ENCODE measurements around the gene CYGB. TPM values are rescaled to one million over a fixed set of nuclear protein-coding genes. Genes with fewer than 3 reads are reported as not detected.

The CYGB gene
- total RNA-seq, 1 donor from 2014 or later, result not detected

DNA sequence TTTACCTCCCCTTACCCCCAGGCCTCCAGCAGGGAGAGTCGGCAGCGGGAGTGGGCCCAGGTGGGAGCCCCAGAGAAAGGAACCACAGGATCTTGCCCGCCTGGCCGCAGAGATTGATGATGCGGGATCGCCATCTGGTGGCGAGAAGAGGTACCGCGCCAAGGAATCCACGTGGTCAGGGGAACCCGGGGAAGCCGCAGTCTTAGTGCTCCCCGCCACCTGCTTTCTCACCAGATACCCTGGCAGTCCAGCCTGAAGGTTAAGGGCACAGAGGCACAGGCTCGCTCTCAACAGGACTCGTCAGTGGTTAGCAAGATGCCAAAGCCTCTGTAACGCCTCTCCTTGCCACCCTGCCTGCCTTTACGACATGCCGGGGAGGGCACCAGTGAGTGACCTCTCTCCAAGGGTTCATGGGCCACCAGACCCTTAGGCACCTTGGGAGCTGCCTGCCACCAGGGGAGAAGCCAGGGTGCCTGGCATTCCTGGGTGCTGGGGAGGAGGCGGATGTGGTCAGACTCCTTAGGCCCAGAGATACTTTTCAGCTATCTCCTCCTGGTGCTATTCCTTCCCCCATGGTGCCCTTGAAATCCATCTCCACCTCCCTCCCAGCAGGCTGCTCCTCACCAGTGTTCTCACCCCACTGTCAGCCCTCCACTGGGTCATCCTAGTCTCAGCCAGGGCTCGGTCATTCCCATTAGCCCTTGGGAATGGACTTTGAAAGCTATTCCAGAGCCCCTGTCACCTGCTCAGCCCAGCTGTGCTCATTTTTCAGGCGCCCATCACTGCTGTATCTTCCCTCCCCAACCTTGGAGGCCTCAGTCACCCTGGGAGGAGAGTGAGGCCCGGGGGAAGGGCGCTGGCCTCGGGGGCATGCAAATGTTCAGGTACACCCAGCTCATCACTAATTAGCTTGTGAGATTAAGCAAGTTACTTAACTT, 30.8 kb downstream of the CYGB start:
- H3K9me3 Mint-ChIP-seq, result no peaks in the 10 kb centered on the region
- H3K4me3 Mint-ChIP-seq, result no peak overlapping the region
- intact Hi-C loops (cut with micrococcal nuclease), result loop anchor here (1.0 to 5.0 kb wide), 4 partner anchors 9 to 204 kb away; no protein-coding TSS in a partner anchor
- no peaks in the 10 kb centered on the region for H3K36me3 Mint-ChIP-seq (ENCODE audit: low read depth)
- H3K4me1 Mint-ChIP-seq, result peaks cover 35% of the 10 kb centered on the region
- H3K27me3 Mint-ChIP-seq, result peaks cover 2% of the 10 kb centered on the region
- peak overlapping the region; percentile 70 for H3K27ac Mint-ChIP-seq
- peak; percentile 97 for DNase-seq

DNA sequence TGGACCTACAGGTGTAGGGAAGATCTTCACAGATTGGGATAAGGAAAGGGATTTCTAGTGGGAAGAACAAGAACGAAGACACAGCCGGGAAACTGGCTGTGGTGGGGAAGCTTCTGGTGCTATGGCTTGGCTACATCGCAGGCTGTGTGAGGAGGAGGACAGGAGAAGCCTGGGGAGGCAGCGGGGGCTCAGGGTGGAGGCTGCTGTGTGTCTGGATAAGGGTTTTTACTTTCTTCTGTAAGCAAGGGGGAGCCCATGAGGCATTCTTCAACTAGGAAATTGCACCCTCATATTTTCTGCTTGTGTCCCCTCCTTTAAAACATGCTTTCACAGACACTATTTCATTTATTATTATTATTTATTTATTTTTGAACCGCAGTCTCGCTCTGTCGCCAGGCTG, 33.4 kb downstream of the CYGB start:
- Mint-ChIP-seq H3K9me3 (no peaks in the 10 kb centered on the region), H3K27ac (no peak overlapping the region), H3K36me3 (ENCODE audit: low read depth) (no peaks in the 10 kb centered on the region), H3K4me1 (peaks cover 41% of the 10 kb centered on the region), H3K27me3 (peaks cover 2% of the 10 kb centered on the region), H3K4me3 (no peak overlapping the region)
- intact Hi-C loops (cut with micrococcal nuclease), result loop anchor here (5.0 kb wide), 1 partner anchor 52 kb away; the partner anchor contains the start of gene UBE2O
- DNase-seq, result no peak

DNA sequence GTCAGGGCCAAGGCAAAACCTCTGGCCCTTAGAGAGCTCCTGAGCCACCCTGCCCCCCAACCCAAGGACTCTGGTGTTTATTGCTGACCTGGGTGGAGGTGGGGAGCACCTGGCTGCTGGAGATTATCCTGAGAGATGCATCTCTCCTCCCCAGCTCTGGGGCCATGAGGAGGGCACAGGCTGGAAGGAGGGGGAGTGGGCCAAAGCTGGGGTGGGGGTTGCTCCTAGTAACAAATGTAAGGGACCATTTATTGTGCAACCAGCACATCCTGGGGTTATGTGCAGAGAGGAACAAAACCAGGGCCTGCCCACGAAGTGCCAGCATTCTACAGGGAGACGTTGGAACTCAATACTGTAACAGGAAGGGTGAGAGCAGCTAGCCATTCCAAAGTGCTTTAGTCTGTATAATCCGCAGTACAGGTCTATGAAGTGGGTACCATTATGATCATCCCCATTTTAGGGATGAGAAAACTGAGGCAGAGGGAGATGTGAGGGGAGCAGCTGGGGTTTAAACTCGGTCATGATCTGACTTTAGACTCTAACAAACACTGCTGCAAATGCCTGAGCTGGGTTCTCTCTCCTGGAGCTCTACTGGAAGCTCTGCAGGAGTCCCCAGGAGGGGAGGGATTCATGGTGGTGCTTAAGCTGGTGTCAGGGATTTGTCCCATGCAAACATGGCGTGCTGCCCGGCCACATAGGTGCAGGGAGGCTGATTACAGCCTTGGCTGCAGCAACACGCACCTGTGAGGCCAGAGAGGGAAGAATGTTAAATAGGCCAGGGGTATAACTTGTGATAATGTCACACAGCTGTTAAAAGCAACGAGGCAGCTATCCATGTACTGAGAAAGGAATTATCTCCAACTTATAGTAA, 34.9 kb downstream of the CYGB start:
- intact Hi-C loops (cut with micrococcal nuclease), result loop anchor here (5.0 kb wide), 1 partner anchor 50 kb away; the partner anchor contains the start of gene UBE2O
- Mint-ChIP-seq H3K27me3 (no peaks in the 10 kb centered on the region), H3K4me1 (peaks cover 45% of the 10 kb centered on the region), H3K27ac (no peak overlapping the region), H3K36me3 (ENCODE audit: low read depth) (peaks cover 3% of the 10 kb centered on the region), H3K9me3 (no peaks in the 10 kb centered on the region), H3K4me3 (no peak overlapping the region)
- no peak for DNase-seq

DNA sequence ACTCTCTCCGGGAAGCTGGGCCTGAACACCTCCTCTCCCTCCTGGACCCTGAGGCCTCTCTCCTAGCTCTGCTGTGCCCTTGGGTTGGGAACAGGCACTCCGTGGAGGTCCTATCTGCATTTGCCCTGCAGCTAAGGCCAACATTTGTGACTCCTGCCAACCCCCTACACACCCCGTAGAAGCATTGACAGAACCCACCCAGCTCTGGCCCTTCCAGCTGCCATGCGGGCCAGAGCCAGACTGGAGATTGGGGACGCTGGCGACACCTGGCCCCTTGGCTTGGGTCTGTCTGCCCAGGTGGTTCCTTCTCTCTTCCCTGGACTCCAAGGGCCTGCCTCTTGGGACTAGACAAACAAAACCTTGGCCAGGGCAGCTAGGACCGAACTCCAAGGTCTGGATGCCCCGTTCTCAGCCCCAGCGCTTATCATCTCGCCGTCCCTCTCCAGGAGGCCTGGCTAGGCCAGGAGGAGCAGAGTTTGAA, 35.6 kb downstream of the CYGB start:
- intact Hi-C loops (cut with micrococcal nuclease), result loop anchor here (5.0 kb wide), 1 partner anchor 50 kb away; the partner anchor contains the start of gene UBE2O

DNA sequence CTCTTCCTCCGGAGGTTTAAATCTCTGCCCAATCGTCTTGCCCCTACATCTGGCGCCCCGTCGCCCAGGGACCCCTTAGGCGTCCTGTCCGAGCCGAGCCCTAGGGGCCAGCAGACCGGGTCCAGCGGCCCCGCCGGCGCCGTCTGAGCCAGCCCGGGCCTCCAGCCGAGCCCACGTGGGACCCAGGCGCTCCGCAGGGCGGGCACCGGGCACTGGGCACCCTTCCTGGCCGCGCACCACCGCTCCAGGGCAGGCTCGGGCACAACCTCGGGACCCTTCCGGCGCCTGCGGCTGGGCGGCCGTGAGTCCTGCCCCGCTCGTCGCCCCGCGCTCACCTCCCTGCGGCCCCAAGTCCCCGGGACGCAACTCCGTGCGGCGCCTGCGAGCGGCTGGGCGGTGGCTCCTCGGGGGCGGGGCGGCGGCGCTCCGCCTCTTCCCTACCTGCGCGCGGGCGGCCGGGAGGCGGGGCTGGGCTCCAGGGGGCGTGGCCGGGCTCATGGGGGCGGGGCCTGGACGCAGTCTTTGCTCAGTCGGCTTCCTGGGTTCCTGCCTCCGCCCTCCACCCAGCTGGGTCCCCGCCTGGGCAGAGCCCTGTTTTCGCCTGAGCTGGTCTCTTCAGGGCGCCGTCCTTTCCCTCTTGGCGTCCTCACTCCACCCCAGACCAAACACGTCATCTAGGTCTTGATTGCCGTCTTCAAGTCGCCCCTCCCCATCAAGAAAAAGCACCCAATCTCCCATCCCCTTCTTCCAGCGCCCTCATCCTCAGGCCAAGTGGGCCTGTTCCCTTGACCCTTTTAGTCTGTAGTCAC, 36.3 kb downstream of the CYGB start, which contains the start of gene RHBDF2:
Gene RHBDF2 (minus strand): TSS at position 406 of the 809 bp plus-strand sequence. CDS start 19,899 bp downstream, outside the sequence.
- Mint-ChIP-seq H3K9me3 (no peaks in the 10 kb centered on the region), H3K27ac (peak within 1 kb of the TSS; percentile 90), H3K4me1 (peaks cover 47% of the 10 kb centered on the region), H3K36me3 (ENCODE audit: low read depth) (peaks cover 8% of the 10 kb centered on the region), H3K4me3 (peak within 1 kb of the TSS; percentile 81), H3K27me3 (no peaks in the 10 kb centered on the region)
- DNase-seq, result peak; percentile 99
- intact Hi-C loops (cut with micrococcal nuclease), result loop anchor here (5.0 kb wide), 1 partner anchor 49 kb away; the partner anchor contains the start of gene UBE2O

More for the DNA sequence above, 35.6 kb downstream of the CYGB start:
- peak overlapping the region; percentile 90 for H3K27ac Mint-ChIP-seq
- no peaks in the 10 kb centered on the region for H3K9me3 Mint-ChIP-seq
- peaks cover 49% of the 10 kb centered on the region for H3K4me1 Mint-ChIP-seq
- no peaks in the 10 kb centered on the region for H3K27me3 Mint-ChIP-seq
- DNase-seq, result no peak
- H3K4me3 Mint-ChIP-seq, result peak overlapping the region; percentile 81
- peaks cover 7% of the 10 kb centered on the region for H3K36me3 Mint-ChIP-seq (ENCODE audit: low read depth)

DNA sequence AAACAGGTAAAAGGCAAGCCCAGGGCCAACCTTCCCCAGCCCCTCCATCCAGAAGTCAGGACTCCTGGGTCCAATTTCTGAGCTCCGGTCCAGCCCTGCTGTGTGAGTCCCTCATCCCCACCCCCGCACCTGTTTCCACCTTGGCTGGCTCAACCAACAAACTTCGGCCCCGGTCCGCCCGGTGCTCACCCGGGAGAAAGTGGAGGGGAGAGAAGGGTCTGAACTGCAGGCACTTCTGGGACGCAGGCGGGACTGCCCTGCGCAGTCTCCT, 36.8 kb downstream of the CYGB start:
- Mint-ChIP-seq H3K4me1 (peaks cover 50% of the 10 kb centered on the region), H3K27me3 (no peaks in the 10 kb centered on the region), H3K9me3 (no peaks in the 10 kb centered on the region), H3K4me3 (peak overlapping the region; percentile 81), H3K36me3 (ENCODE audit: low read depth) (peaks cover 8% of the 10 kb centered on the region), H3K27ac (peak overlapping the region; percentile 25)
- no peak for DNase-seq
- intact Hi-C loops (cut with micrococcal nuclease), result loop anchor here (5.0 kb wide), 1 partner anchor 48 kb away; the partner anchor contains the start of gene UBE2O

DNA sequence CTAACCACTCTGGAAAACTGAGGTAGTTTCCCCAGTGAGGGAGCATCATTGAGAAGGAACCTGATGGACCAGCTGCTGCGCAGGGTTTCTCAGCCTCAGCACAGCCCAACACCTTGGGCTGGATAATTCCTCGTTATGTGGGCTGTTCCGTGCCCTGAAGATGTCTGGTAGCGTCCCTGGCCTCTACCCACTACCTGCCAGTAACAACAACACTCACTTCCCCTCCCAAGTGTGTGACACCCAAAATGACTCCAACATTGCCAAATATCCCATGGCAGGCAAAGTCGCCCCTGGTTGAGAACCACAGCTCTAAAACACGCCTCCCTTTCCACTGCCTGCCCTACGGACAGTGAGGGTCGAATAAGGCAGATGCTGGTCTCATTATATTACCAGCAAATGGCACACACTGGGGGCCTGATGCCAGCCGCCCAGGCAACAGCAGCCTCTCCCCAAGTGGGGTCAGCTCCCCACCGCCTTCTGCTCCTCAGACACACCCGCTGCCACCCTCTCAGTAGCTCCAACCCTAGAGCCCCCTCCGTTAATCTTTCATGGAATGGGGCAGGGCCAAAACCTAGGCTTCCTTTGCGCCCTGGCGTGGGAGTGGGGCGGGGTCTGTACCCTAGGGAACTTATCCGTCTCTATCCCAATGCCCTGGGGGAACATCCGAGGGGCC, 37.3 kb downstream of the CYGB start:
- H3K9me3 Mint-ChIP-seq, result no peaks in the 10 kb centered on the region
- H3K4me1 Mint-ChIP-seq, result peaks cover 50% of the 10 kb centered on the region
- peak overlapping the region; percentile 81 for H3K4me3 Mint-ChIP-seq
- H3K27me3 Mint-ChIP-seq, result no peaks in the 10 kb centered on the region
- peaks cover 8% of the 10 kb centered on the region for H3K36me3 Mint-ChIP-seq (ENCODE audit: low read depth)
- intact Hi-C loops (cut with micrococcal nuclease), result loop anchor here (5.0 kb wide), 1 partner anchor 48 kb away; the partner anchor contains the start of gene UBE2O
- peak overlapping the region; percentile 25 for H3K27ac Mint-ChIP-seq
- peak; percentile 63 for DNase-seq

DNA sequence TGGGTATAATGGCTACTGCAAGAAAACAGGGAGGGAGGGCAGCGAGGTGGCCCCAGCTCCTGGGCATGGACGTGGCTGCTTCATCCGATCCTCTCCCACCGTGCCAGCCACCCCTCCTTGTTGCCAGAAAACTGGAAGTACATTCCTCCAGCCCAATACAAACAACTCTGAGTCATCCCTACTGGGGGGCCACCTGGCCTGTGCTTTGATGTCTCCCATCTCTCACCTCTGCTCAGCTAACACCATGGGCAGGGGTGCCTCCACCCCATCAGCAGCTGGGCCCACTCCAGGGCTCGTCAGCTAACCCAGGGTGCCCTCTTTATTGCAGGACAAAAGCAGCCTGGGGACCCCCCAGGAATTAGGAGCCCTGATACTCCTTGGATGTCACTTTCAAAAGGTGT, 38.2 kb downstream of the CYGB start:
- no peaks in the 10 kb centered on the region for H3K9me3 Mint-ChIP-seq

DNA sequence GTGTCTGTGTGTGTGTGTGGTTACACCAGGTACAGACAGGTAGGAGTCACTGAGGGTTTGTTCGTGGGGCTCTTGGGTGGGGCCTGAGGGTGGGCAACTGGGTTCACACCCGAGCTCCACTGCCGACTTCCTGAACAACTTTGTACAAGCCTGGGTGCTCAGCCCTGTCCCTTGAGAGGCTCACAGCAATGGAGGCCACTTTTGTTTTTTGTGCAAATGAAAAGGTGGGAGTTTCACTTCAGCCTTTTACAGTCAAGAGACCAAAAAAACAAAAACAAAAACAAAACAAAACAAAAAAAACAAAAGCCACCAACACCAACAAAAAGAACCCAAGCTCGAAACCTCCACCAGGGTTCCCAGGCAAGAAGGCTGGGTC, 38.6 kb downstream of the CYGB start:
- intact Hi-C loops (cut with micrococcal nuclease), result no loop called here
- peaks cover 8% of the 10 kb centered on the region for H3K36me3 Mint-ChIP-seq (ENCODE audit: low read depth)

More for the DNA sequence above, 38.2 kb downstream of the CYGB start:
- H3K36me3 Mint-ChIP-seq (ENCODE audit: low read depth), result peaks cover 8% of the 10 kb centered on the region
- H3K27me3 Mint-ChIP-seq, result no peaks in the 10 kb centered on the region
- peaks cover 50% of the 10 kb centered on the region for H3K4me1 Mint-ChIP-seq
- H3K4me3 Mint-ChIP-seq, result peak overlapping the region; percentile 81
- intact Hi-C loops (cut with micrococcal nuclease), result no loop called here
- DNase-seq, result no peak
- peak overlapping the region; percentile 72 for H3K27ac Mint-ChIP-seq

DNA sequence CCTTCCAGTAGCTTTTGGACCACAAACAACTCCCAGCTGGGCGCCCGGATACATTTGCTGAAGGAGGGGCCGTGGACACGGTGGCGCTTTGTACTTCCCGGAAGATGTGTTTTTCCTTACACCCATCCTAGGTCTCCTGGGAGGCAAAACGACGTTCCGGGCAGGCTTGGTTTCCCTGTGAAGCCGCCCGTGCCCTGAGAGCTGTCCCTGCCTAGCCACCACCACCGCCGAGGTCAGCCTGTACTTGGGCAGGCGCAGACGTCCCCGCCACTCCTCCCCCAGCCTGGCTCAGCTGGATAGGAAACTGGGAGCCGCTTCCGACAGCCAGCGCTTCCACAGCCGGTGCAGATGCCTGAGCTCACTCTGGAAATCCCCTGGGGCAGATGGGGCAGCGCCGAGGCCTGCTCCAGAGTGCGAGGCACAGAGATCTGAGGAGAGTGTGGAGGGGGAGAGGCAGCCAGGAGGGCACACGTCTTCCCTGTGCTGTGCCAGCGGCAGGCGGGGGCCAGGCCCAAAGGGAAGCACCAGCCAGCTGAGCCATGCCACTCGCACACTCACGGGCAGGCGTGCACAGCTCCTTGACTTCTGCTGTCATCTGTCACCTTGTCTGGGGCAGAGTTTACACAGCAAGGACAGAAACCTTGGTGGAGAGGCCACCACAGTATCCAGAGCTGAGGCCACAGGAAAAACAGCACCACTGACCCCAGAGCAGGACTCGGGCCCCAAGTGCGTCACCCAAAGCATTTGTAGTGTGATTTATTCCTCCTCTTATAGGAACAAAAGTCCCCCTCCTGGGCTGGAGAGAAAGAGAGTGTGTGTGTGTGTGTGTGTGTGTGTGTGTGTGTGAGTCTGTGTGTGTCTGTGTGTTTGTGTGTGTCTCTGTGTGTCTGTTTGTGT, 39.3 kb downstream of the CYGB start:
- intact Hi-C loops (cut with micrococcal nuclease), result no loop called here
- H3K36me3 Mint-ChIP-seq (ENCODE audit: low read depth), result peaks cover 9% of the 10 kb centered on the region
- DNase-seq, result no peak
- peak overlapping the region; percentile 32 for H3K27ac Mint-ChIP-seq
- no peaks in the 10 kb centered on the region for H3K27me3 Mint-ChIP-seq
- peaks cover 56% of the 10 kb centered on the region for H3K4me1 Mint-ChIP-seq
- peak overlapping the region; percentile 34 for H3K4me3 Mint-ChIP-seq
- no peaks in the 10 kb centered on the region for H3K9me3 Mint-ChIP-seq

More for the DNA sequence above, 38.6 kb downstream of the CYGB start:
- peak overlapping the region; percentile 32 for H3K27ac Mint-ChIP-seq
- DNase-seq, result no peak
- peaks cover 50% of the 10 kb centered on the region for H3K4me1 Mint-ChIP-seq
- H3K4me3 Mint-ChIP-seq, result peak overlapping the region; percentile 81
- no peaks in the 10 kb centered on the region for H3K9me3 Mint-ChIP-seq
- no peaks in the 10 kb centered on the region for H3K27me3 Mint-ChIP-seq

DNA sequence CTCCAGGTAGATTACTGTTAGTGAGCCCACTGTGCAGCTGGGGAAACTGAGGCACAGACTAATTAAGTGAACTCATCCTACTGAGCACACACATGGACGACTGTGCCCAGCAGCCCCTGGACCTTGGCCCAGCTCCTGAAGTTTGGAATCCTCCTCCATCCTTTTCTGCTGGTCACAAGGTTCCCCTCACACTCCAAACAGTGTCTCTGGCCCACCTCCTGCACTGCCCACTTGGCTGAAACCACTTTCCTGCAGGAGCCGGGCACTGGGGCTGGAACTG, 39.9 kb downstream of the CYGB start:
- Mint-ChIP-seq H3K4me1 (peaks cover 62% of the 10 kb centered on the region), H3K36me3 (ENCODE audit: low read depth) (peaks cover 11% of the 10 kb centered on the region), H3K27me3 (no peaks in the 10 kb centered on the region), H3K9me3 (no peaks in the 10 kb centered on the region), H3K4me3 (no peak overlapping the region), H3K27ac (no peak overlapping the region)
- intact Hi-C loops (cut with micrococcal nuclease), result no loop called here
- DNase-seq, result no peak

DNA sequence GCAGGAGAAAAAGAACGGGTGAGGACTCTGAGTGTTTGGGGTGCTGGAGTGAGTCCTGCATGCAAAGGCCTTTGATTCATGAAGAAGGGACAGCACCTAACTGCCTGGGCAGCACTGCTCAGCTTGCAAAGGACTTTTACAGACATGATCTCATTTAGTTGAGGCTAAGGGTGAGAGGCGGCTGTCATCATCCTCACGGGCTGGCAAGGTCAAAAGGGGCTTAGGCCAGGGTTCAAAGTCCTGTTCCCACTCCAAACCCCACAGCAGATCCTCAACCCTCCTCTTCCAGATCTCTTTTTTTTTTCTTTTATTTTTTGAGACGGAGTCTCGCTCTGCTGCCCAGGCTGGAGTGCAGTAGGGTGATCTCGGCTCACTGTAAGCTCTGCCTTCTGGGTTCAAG, 41.0 kb downstream of the CYGB start:
- H3K4me1 Mint-ChIP-seq, result peaks cover 61% of the 10 kb centered on the region
- no peak overlapping the region for H3K4me3 Mint-ChIP-seq
- intact Hi-C loops (cut with micrococcal nuclease), result no loop called here
- peaks cover 11% of the 10 kb centered on the region for H3K36me3 Mint-ChIP-seq (ENCODE audit: low read depth)
- DNase-seq, result no peak
- H3K27me3 Mint-ChIP-seq, result no peaks in the 10 kb centered on the region
- H3K9me3 Mint-ChIP-seq, result no peaks in the 10 kb centered on the region
- no peak overlapping the region for H3K27ac Mint-ChIP-seq
